B cell (primary cell): ENCODE results near the gene RNF166.

Source experiments
- CTCF ChIP-seq: fragments of 200-600 bp; IDR thresholded peaks from one replicate; pipeline ENCODE4 v1.8.0; 2022; ENCODE audit warnings: antibody characterized with exemption, mild to moderate bottlenecking
- EZH2 ChIP-seq: IDR thresholded peaks from 2 replicates; pipeline ENCODE4 v1.6.1; 2012; ENCODE audit warnings: borderline replicate concordance, low read depth, mild to moderate bottlenecking, moderate library complexity, low read length; ENCODE audit not compliant: insufficient read depth, poor library complexity, severe bottlenecking

- TF ChIP-seq CTCF (no peak), EZH2 (no peak)
These were observed 3.6 kb downstream of the RNF166 start for GRCh38 chr16:88702371-88703210.
